MV-4-11 (cell line): Measurements from ENCODE around the gene CDC42EP1.
A peak's percentile ranks its signal among the peaks of the same experiment; 100 is the strongest.

Experiments
- DNase-seq: peaks from one replicate; lab custom pipeline; 2025; lab: John Stamatoyannopoulos, UW

CDC42EP1 gene

DNA sequence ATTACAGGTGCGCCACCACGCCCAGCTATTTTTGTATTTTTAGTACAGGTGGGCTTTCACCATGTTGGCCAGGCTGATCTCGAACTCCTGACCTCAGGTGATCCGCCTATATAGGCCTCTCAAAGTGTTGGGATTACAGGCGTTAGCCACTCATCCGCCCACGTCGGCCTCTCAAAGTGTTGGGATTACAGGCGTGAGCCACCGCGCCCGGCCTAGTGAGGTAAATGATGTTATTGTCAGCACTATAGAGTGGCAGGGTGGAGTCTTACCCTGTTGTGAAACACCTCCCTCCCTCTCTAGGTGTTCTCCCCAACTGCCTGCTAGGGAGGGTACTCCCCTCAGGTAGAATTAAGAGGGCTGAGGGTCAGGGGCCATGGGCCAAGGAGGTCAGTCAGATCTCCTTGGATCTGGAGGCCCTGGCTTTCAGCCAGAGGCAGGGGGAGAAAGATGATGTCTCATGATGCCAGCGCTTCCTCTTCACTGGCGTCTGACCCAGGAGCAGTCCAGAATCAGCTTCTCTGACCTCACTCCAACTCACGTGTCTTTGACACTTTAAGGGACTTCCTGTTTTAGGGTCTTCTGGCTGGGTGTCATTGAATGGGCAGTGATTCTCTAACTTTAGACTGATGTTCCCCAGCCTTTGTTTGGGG lies 50.3 kb downstream of the CDC42EP1 start:
- DNase-seq, result peak; percentile 57

- no peak for DNase-seq
These were observed 50.9 kb downstream of the CDC42EP1 start for GRCh38 chr22:37611207-37611606.

DNA sequence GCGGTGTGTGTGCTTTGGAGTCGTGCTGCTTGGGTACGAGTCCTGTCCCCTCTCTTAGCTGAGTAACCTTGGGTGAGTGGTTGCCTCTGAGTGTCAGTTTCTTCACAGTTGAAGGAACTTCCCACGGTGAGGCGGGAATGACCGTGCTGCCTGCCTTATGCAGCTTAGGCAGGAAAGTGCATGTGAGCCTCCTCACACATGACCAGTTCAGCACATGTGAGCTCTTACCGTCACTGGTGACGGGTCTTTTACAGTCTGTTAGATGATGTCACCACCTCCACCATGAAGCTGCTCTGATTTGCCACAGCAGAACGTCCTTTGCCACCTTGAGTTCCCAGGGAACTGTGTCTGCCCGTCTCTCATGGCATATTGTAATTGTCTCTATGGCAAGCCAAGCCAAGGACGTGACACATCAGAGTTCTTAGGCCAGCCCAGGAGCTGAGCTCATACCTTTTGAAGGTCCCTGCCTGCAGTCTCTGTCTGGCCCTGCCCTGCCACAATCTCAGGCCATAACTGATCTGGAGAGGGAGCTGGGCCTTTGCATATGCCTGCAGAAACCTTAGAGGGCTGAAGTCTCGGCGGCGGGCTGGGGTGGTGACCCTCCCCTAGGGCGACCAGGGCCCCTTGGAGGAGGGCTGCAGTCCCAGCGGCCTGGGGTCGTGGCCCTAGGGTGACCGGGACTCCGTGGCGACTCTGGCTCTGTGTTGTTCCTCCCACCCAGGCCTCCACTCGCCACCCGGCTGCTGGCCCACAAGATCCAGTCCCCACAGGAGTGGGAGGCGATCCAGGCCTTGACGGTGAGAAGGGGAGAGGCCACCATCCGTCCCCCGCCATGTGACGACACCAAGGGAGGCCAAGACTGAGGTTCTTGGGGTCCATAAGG lies 56.2 kb downstream of the CDC42EP1 start:
- no peak for DNase-seq

GRCh38 chr22:37617431-37617830 lies 57.2 kb downstream of the CDC42EP1 start:
- no peak for DNase-seq

DNA sequence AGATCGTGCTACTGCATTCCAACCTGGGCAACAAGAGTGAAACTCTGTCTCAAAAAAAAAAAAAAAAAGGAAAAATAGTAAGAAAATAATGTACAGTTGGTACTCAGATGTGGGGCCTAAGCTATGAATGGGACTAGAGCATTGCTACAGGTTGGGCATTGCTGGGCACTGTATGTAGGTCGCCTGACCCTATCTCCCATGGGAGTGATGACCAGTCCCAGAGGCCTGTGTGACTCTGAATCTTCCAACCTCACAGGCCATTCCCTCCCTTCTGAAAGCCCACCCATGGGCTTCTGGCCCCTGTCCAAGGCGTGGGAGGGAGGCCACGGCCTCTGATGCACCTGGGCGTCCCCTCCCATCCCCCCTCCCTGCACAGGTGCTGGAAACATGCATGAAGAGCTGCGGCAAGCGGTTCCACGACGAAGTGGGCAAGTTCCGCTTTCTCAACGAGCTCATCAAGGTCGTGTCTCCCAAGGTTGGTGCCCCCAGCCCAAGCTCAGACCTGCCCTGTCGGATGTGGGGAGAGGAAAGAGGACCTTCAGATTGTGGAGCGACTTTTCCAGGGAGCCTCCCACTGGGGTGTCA lies 57.9 kb downstream of the CDC42EP1 start:
- no peak for DNase-seq

DNA sequence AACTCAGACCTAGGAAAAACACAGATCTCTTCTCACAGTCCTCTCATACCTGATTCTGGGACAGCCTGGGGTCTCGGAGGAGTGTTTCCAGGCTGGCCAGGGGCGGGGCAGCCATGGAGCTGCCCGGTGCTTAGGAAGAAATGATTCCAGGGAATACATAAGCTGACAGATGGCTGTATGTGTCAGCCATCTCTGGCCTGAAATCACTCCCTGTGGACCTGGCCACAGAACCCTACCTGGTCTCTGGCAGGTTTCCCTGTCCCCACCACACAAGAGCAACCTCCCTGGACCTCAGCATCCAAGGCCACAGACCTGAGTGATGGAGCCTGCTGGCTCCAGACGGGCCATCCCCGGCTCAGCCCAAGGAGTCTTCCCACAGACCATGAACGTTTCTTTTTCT lies 58.4 kb downstream of the CDC42EP1 start:
- no peak for DNase-seq
